Sigmoid colon (tissue), 7 donors: Measurements from ENCODE around the gene FKRP. TPM values are rescaled to one million over a fixed set of nuclear protein-coding genes. Genes with fewer than 3 reads are reported as not detected.
A peak's percentile ranks its signal among the peaks of the same experiment; 100 is the strongest.

Experiments used
- DNase-seq: peaks from one replicate; pipeline ENCODE4 v3.0.0-alpha.2; 2019
- H3K27ac ChIP-seq, 4 donors: fragments of 200-600 bp; sonication (generic); one replicate each; pipeline ENCODE4 v1.5.1; 2016 to 2019; ENCODE audit warnings: mild to moderate bottlenecking in 1 of 4
- H3K27me3 ChIP-seq, 3 donors: fragments of 200-600 bp; sonication (generic); one replicate each; pipeline ENCODE4 v1.5.1; 2019; ENCODE audit warnings: mild to moderate bottlenecking in 1 of 3
- H3K36me3 ChIP-seq, 4 donors: fragments of 200-600 bp; sonication (generic); one replicate each; pipeline ENCODE4 v1.5.1; 2016 to 2019
- H3K4me1 ChIP-seq, 4 donors: fragments of 200-600 bp; sonication (generic); one replicate each; pipeline ENCODE4 v1.5.1; 2017 to 2019
- H3K4me3 ChIP-seq, 4 donors: fragments of 200-600 bp; sonication (generic); one replicate each; pipeline ENCODE4 v1.5.1; 2017 to 2019; ENCODE audit warnings: mild to moderate bottlenecking in 2 of 4, moderate library complexity in 1 of 4
- H3K9me3 ChIP-seq, 4 donors: fragments of 200-600 bp in 3 of 4; sonication (generic) in 3 of 4; one replicate each; pipeline versions ENCODE4 v1.5.1 to v1.6.1; 2013 to 2019
- CTCF ChIP-seq, 4 experiments: fragments of 450-650 bp in 3 of 4; fragments of 200-600 bp in 1 of 4; IDR thresholded peaks; one replicate each; pipeline ENCODE4 v1.5.1; 2016 to 2019; ENCODE audit warnings: antibody characterized with exemption in 4 of 4, mild to moderate bottlenecking in 3 of 4, moderate library complexity in 2 of 4
- EP300 ChIP-seq, 4 donors: sonication (generic); formaldehyde crosslinking; IDR thresholded peaks; one replicate each; pipeline ENCODE4 v1.6.1; 2017; ENCODE audit warnings: antibody characterized with exemption in 4 of 4
- POLR2A ChIP-seq, 2 donors: fragments of 450-650 bp; IDR thresholded peaks; one replicate each; pipeline ENCODE4 v1.6.1; 2016; ENCODE audit warnings: antibody characterized with exemption in 2 of 2, mild to moderate bottlenecking in 2 of 2, moderate library complexity in 2 of 2
- POLR2AphosphoS5 ChIP-seq, 4 donors: sonication (generic); formaldehyde crosslinking; IDR thresholded peaks; one replicate each; pipeline ENCODE4 v1.6.1; 2017; ENCODE audit warnings: antibody characterized with exemption in 4 of 4
- WGBS, 2 donors: extraction: QIAGEN DNeasy Blood & Tissue Kit; methylation state at CpG; one replicate each; pipeline ENCODE4 v1.1.7; 2013; 5-methylcytosine and 5-hydroxymethylcytosine counted together
- intact Hi-C: fragments of 100-400 bp; cut with DNase I; formaldehyde crosslinking; loops from one replicate; pipeline ENCODE4 v1.15.1; 2023
- polyA plus RNA-seq, 3 donors: library from polyadenylated mRNA; stranded (reverse); fragments of 200-250 nt; gene quantifications; one replicate each; pipeline ENCODE4 v1.2.3, GENCODE V29; 2013
- total RNA-seq, 4 donors: library from RNA; depleted of rRNA; stranded (reverse); fragments of >200 nt; gene quantifications; one replicate each; pipeline ENCODE4 v1.1.0, GENCODE V29; 2016
- donor health status: healthy with polysubstance abuse.
- donor health status: Bipolar disorder and iron deficiency.
- donor health status: healthy.

Gene FKRP
- total and polyA plus RNA-seq, 7 donors: 1.4 to 31.0 (median 15.0) TPM

- no peaks in the 10 kb centered on the region for H3K27me3 ChIP-seq
- H3K27ac ChIP-seq: no peak overlapping the region
- WGBS, 2 donors: 60 to 76% methylated on average over 14 of the region's 14 CpGs
- TF ChIP-seq EP300 (IDR thresholded peaks at IDR 0.05): no peak
- no peak for TF ChIP-seq POLR2AphosphoS5 (IDR thresholded peaks at IDR 0.05)
- TF ChIP-seq POLR2A (IDR thresholded peaks at IDR 0.05): no peak
- no peak for TF ChIP-seq CTCF (IDR thresholded peaks at IDR 0.05)
- peaks cover 0 to 19% (median 13%) of the 10 kb centered on the region in 4 donors for H3K4me1 ChIP-seq
- H3K4me3 ChIP-seq: no peak overlapping the region
- H3K9me3 ChIP-seq: no peaks in the 10 kb centered on the region
- intact Hi-C loops: no loop called here
- H3K36me3 ChIP-seq: peaks cover 47 to 98% (median 76%) of the 10 kb centered on the region in 4 donors
- DNase-seq: no peak
These were observed 14.8 kb upstream of the FKRP start for GRCh38 chr19:46731007-46731501.

GRCh38 chr19:46731584-46731983 is 14.3 kb upstream of the FKRP start:
- peak overlapping the region in 1 of 4 donors; percentile 9 for H3K27ac ChIP-seq
- 70 to 83% methylated on average over 14 of the region's 14 CpGs for WGBS, 2 donors
- peaks cover 0 to 19% (median 13%) of the 10 kb centered on the region in 4 donors for H3K4me1 ChIP-seq
- DNase-seq: no peak
- no peak overlapping the region for H3K4me3 ChIP-seq
- TF ChIP-seq CTCF (IDR thresholded peaks at IDR 0.05): no peak
- TF ChIP-seq POLR2AphosphoS5 (IDR thresholded peaks at IDR 0.05): no peak
- TF ChIP-seq EP300 (IDR thresholded peaks at IDR 0.05): no peak
- no peak for TF ChIP-seq POLR2A (IDR thresholded peaks at IDR 0.05)
- intact Hi-C loops: no loop called here
- H3K36me3 ChIP-seq: peaks cover 43 to 96% (median 71%) of the 10 kb centered on the region in 4 donors
- H3K9me3 ChIP-seq: no peaks in the 10 kb centered on the region
- no peaks in the 10 kb centered on the region for H3K27me3 ChIP-seq

GRCh38 chr19:46732172-46732938 is 13.5 kb upstream of the FKRP start:
- no peak for DNase-seq
- peaks cover 0 to 19% (median 13%) of the 10 kb centered on the region in 4 donors for H3K4me1 ChIP-seq
- H3K9me3 ChIP-seq: no peaks in the 10 kb centered on the region
- TF ChIP-seq CTCF (IDR thresholded peaks at IDR 0.05) (no peak), POLR2A (IDR thresholded peaks at IDR 0.05) (no peak), POLR2AphosphoS5 (IDR thresholded peaks at IDR 0.05) (no peak), EP300 (IDR thresholded peaks at IDR 0.05) (no peak)
- H3K36me3 ChIP-seq: peaks cover 38 to 96% (median 67%) of the 10 kb centered on the region in 4 donors
- no peak overlapping the region for H3K4me3 ChIP-seq
- no peaks in the 10 kb centered on the region for H3K27me3 ChIP-seq
- 88 to 89% methylated on average over 28 of the region's 28 CpGs for WGBS, 2 donors
- H3K27ac ChIP-seq: peak overlapping the region in 1 of 4 donors; percentile 16
- intact Hi-C loops: no loop called here

- peaks cover 0 to 16% (median 12%) of the 10 kb centered on the region in 4 donors for H3K4me1 ChIP-seq
- peak overlapping the region in 2 of 4 donors; percentile 24 to 33 for H3K27ac ChIP-seq
- no peaks in the 10 kb centered on the region for H3K9me3 ChIP-seq
- WGBS, 2 donors: 89 to 90% methylated on average over 23 of the region's 23 CpGs
- peaks cover 34 to 96% (median 65%) of the 10 kb centered on the region in 4 donors for H3K36me3 ChIP-seq
- intact Hi-C loops: no loop called here
- TF ChIP-seq EP300 (IDR thresholded peaks at IDR 0.05): no peak
- TF ChIP-seq POLR2AphosphoS5 (IDR thresholded peaks at IDR 0.05): no peak
- no peak for TF ChIP-seq CTCF (IDR thresholded peaks at IDR 0.05)
- TF ChIP-seq POLR2A (IDR thresholded peaks at IDR 0.05): no peak
- H3K27me3 ChIP-seq: no peaks in the 10 kb centered on the region
- H3K4me3 ChIP-seq: no peak overlapping the region
- no peak for DNase-seq
These were observed 12.7 kb upstream of the FKRP start for GRCh38 chr19:46732966-46733689.
